Suprapubic skin (tissue), 4 donors: Measurements from ENCODE around the gene P2RX7.

ENCODE experiments used
- CTCF ChIP-seq, 2 donors: fragments of 200-600 bp in 1 of 2; fragments of 450-650 bp in 1 of 2; sonication (generic) in 1 of 2; IDR thresholded peaks; one replicate each; pipeline ENCODE4 v1.5.1; 2016 to 2019; ENCODE audit warnings: antibody characterized with exemption in 2 of 2, mild to moderate bottlenecking in 1 of 2, moderate library complexity in 1 of 2
- EP300 ChIP-seq: sonication (generic); formaldehyde crosslinking; IDR thresholded peaks from one replicate; pipeline ENCODE4 v1.6.1; 2017; ENCODE audit warnings: antibody characterized with exemption
- POLR2A ChIP-seq, 2 donors: fragments of 450-650 bp; IDR thresholded peaks; one replicate each; pipeline ENCODE4 v1.6.1; 2017; ENCODE audit warnings: antibody characterized with exemption in 2 of 2, mild to moderate bottlenecking in 2 of 2, moderate library complexity in 2 of 2
- POLR2AphosphoS5 ChIP-seq, 3 donors: sonication (generic); formaldehyde crosslinking; IDR thresholded peaks; one replicate each; pipeline ENCODE4 v1.6.1; 2017; ENCODE audit warnings: antibody characterized with exemption in 3 of 3

GRCh38 chr12:121228919-121229665 lies 96.4 kb downstream of the P2RX7 start:
- TF ChIP-seq CTCF (IDR thresholded peaks at IDR 0.05) (no peak), EP300 (no peak), POLR2A (IDR thresholded peaks at IDR 0.05) (no peak), POLR2AphosphoS5 (IDR thresholded peaks at IDR 0.05) (no peak)
